ENCODE results near the gene IFNAR2.

Gene IFNAR2

DNA sequence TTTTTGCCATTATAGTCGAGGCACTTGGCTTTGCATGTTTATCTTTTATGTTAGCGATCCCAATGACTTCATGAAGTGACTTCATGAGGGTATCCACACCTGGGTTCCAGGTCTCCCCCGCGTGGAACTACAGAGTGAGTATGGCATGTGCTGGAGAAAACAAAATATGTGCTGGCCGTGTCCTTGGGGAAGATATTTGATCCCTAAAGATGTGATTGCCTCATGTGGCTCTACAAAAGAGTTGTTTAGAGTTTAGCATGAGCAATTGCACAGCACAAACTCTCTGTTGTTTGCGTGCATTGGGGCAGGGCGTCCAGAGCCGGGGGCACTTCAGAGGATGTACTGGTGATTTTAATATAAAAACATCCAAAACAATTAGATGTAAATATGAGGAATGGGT, 41.2 kb downstream of the IFNAR2 start:
- TF ChIP-seq, protein P1, sequence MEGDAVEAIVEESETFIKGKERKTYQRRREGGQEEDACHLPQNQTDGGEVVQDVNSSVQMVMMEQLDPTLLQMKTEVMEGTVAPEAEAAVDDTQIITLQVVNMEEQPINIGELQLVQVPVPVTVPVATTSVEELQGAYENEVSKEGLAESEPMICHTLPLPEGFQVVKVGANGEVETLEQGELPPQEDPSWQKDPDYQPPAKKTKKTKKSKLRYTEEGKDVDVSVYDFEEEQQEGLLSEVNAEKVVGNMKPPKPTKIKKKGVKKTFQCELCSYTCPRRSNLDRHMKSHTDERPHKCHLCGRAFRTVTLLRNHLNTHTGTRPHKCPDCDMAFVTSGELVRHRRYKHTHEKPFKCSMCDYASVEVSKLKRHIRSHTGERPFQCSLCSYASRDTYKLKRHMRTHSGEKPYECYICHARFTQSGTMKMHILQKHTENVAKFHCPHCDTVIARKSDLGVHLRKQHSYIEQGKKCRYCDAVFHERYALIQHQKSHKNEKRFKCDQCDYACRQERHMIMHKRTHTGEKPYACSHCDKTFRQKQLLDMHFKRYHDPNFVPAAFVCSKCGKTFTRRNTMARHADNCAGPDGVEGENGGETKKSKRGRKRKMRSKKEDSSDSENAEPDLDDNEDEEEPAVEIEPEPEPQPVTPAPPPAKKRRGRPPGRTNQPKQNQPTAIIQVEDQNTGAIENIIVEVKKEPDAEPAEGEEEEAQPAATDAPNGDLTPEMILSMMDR (IDR thresholded peaks at IDR 0.05; ENCODE audit: low read depth, low read length, missing control alignments): no peak
- H3K4me3 ChIP-seq (replicated peaks; ENCODE audit: low read depth, low read length): no peak overlapping the region
- no peak for DNase-seq (ENCODE audit: extremely low read depth, low read depth)

DNA sequence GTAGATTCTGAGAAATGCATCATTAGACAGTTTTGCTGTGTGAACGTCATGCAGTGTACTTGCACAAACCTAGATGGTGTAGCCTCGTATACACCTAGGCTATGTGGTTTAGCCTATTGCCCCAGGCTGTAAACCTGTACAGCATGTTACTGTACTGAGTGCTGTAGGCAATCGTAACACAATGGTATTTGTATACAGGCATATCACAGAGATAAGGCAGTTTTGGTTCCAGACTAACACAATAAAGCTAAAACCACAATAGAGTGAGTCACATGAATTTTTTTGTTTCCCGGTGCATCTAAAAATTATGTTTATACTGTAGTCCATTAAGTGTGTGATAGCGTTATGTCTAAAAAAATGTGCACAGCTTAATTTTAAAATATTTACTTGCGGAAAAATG, 43.3 kb downstream of the IFNAR2 start:
- no peak overlapping the region for H3K4me3 ChIP-seq (replicated peaks; ENCODE audit: low read depth, low read length)
- DNase-seq (ENCODE audit: extremely low read depth, low read depth): no peak
- TF ChIP-seq, protein P1 (IDR thresholded peaks at IDR 0.05; ENCODE audit: low read depth, low read length, missing control alignments): no peak

DNA sequence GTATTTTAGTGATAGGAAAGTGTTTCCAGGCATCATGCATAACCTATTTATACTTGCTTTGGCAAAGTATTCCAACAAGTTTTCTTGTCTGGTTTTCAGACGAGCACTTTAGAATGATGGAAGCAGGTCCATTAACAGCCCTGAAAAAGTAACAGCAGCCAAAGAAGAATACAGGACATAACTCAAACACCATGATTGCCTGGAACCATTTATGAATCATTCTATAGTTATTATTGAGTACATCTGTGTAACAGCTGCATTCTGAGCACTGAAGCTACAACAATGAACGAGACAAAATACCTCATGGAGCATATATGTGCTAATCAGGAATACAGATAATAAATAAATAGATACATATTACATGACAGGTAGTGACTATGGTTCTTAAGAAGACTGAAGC, 49.0 kb downstream of the IFNAR2 start:
- H3K4me3 ChIP-seq (replicated peaks; ENCODE audit: low read depth, low read length): no peak overlapping the region
- TF ChIP-seq, protein P1 (IDR thresholded peaks at IDR 0.05; ENCODE audit: low read depth, low read length, missing control alignments): no peak
- DNase-seq (ENCODE audit: extremely low read depth, low read depth): peak; percentile 75

DNA sequence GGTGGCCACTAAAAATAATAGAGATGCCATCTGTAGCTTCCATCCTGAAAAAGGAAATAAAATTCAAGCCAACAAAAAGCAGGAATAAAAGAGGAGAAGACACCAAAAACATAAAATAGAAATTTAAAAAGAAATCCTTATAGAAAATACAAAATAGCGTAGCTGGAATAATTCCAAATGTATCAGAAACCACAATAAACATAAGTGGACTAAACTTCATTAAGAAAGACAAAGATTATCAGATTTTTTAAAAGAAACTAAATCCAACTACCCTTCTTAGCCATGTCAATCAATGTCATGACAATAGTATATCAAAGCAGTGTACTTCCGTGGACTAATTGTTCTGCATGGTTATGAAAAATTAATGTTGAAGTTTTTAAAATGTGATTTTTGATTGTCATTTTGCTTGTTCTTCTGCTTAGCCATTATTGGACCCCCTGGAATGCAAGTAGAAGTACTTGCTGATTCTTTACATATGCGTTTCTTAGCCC, 49.6 kb downstream of the IFNAR2 start:
- no peak for DNase-seq (ENCODE audit: extremely low read depth, low read depth)
- H3K4me3 ChIP-seq (replicated peaks; ENCODE audit: low read depth, low read length): no peak overlapping the region
- TF ChIP-seq, protein P1 (IDR thresholded peaks at IDR 0.05; ENCODE audit: low read depth, low read length, missing control alignments): no peak

Measured in HFF-Myc (cell line).